Measurements from ENCODE around the gene GADD45A.

GADD45A gene

GRCh38 chr1:67682659-67683197 lies 2.3 kb upstream of the GADD45A start:
- ChIA-PET POLR2A (interaction anchor here (0.7 to 1.0 kb wide), 3 partner anchors 18 to 36 kb away, joined by 3 read pairs; no protein-coding TSS in a partner anchor), CTCF (interaction anchor here (0.5 to 3.3 kb wide), 10 partner anchors 35 to 758 kb away, joined by 3 to 13 read pairs (median 4); partner anchors contain the start of genes DNAI4 and MIER1)
- Histone ChIP-seq H3K4me1 (ENCODE audit: control insufficient read depth, insufficient read depth, low read length) (peaks cover 8% of the 10 kb centered on the region; the same call in 1 of the 2 replicates), H3K4me3 (ENCODE audit: low read depth, low read length) (no peak overlapping the region), H3K27ac (ENCODE audit: extremely low read depth, low read depth, low read length) (no peak overlapping the region), H3K9me3 (ENCODE audit: control insufficient read depth, insufficient read depth, low read depth, low read length) (no peaks in the 10 kb centered on the region), H3K36me3 (ENCODE audit: control insufficient read depth in 2 of 2, insufficient read depth in 1 of 2, low read length in 2 of 2) (peaks cover 3 to 13% of the 10 kb centered on the region in 2 experiments; a peak in 2 of 3 replicates)
- TF ChIP-seq, protein P1, sequence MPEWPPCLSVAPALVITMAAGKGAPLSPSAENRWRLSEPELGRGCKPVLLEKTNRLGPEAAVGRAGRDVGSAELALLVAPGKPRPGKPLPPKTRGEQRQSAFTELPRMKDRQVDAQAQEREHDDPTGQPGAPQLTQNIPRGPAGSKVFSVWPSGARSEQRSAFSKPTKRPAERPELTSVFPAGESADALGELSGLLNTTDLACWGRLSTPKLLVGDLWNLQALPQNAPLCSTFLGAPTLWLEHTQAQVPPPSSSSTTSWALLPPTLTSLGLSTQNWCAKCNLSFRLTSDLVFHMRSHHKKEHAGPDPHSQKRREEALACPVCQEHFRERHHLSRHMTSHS (tag by site-specific recombination; IDR thresholded peaks at IDR 0.05), result no peak
- peak; percentile 33; the same call in 1 of the 2 replicates for TF ChIP-seq ZNF843 (tag by site-specific recombination; IDR thresholded peaks at IDR 0.05)
- peak; percentile 56; the same call in 1 of the 2 replicates for TF ChIP-seq KLF8 (tag by site-specific recombination; IDR thresholded peaks at IDR 0.05)
- TF ChIP-seq ZFP69B (tag by site-specific recombination; IDR thresholded peaks at IDR 0.05), result peak; percentile 50; the same call in 1 of the 2 replicates
- peak; percentile 34; the same call in 1 of the 2 replicates for TF ChIP-seq ZNF324 (tag by site-specific recombination; IDR thresholded peaks at IDR 0.05)
- TF ChIP-seq ZNF341 (tag by site-specific recombination; IDR thresholded peaks at IDR 0.05; ENCODE audit: low read depth), result no peak
- no peak for TF ChIP-seq ZBTB20 (tag by site-specific recombination; IDR thresholded peaks at IDR 0.05)
- peak; percentile 14; the same call in 1 of the 2 replicates for TF ChIP-seq ZNF394 (tag by site-specific recombination; IDR thresholded peaks at IDR 0.05; ENCODE audit: borderline replicate concordance)
- TF ChIP-seq ZBTB17 (tag by site-specific recombination; IDR thresholded peaks at IDR 0.05), result 0 out of 2 replicates have a peak, but pooled peaks have one; percentile 22
- no peak for TF ChIP-seq ZNF155 (tag by site-specific recombination; IDR thresholded peaks at IDR 0.05)
- TF ChIP-seq ZNF184 (tag by site-specific recombination; IDR thresholded peaks at IDR 0.05), result peak; percentile 62
- TF ChIP-seq ZNF660 (tag by site-specific recombination; IDR thresholded peaks at IDR 0.05), result peak; percentile 57; the same call in 1 of the 2 replicates
- no peak for TF ChIP-seq ZNF121 (tag by site-specific recombination; IDR thresholded peaks at IDR 0.05)
- 0 out of 2 replicates have a peak, but pooled peaks have one; percentile 34 for TF ChIP-seq ZNF518A (tag by site-specific recombination; conservative IDR thresholded peaks at IDR 0.05; ENCODE audit: low read depth)
- TF ChIP-seq ZBTB21 (tag by site-specific recombination; IDR thresholded peaks at IDR 0.05), result peak; percentile 88
- TF ChIP-seq ZXDB (tag by site-specific recombination; IDR thresholded peaks at IDR 0.05), result peak; percentile 47; the same call in 1 of the 2 replicates
- peak; percentile 81; the same call in 1 of the 2 replicates for TF ChIP-seq ZNF24 (tag by site-specific recombination; IDR thresholded peaks at IDR 0.05)
- no peak for TF ChIP-seq ZNF214 (tag by site-specific recombination; IDR thresholded peaks at IDR 0.05; ENCODE audit: borderline replicate concordance)
- TF ChIP-seq ZNF112 (tag by site-specific recombination; IDR thresholded peaks at IDR 0.05), result no peak
- 0 out of 2 replicates have a peak, but pooled peaks have one; percentile 29 for TF ChIP-seq KLF1 (tag by site-specific recombination; IDR thresholded peaks at IDR 0.05)
- TF ChIP-seq ZNF157 (tag by site-specific recombination; IDR thresholded peaks at IDR 0.05), result no peak
- TF ChIP-seq ZNF366 (tag by site-specific recombination; conservative IDR thresholded peaks at IDR 0.05), result peak; percentile 74
- no peak for TF ChIP-seq ZNF830 (tag by site-specific recombination; IDR thresholded peaks at IDR 0.05; ENCODE audit: low read depth)
- TF ChIP-seq SP3 (tag by site-specific recombination; IDR thresholded peaks at IDR 0.05), result peak; percentile 43; the same call in 1 of the 2 replicates
- TF ChIP-seq ZNF391 (tag by site-specific recombination; IDR thresholded peaks at IDR 0.05; ENCODE audit: borderline replicate concordance, low read depth), result no peak
- TF ChIP-seq, protein P2, sequence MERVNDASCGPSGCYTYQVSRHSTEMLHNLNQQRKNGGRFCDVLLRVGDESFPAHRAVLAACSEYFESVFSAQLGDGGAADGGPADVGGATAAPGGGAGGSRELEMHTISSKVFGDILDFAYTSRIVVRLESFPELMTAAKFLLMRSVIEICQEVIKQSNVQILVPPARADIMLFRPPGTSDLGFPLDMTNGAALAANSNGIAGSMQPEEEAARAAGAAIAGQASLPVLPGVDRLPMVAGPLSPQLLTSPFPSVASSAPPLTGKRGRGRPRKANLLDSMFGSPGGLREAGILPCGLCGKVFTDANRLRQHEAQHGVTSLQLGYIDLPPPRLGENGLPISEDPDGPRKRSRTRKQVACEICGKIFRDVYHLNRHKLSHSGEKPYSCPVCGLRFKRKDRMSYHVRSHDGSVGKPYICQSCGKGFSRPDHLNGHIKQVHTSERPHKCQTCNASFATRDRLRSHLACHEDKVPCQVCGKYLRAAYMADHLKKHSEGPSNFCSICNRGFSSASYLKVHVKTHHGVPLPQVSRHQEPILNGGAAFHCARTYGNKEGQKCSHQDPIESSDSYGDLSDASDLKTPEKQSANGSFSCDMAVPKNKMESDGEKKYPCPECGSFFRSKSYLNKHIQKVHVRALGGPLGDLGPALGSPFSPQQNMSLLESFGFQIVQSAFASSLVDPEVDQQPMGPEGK (tag by site-specific recombination; IDR thresholded peaks at IDR 0.05), result no peak
- TF ChIP-seq ZFP37 (tag by site-specific recombination; IDR thresholded peaks at IDR 0.05), result 0 out of 2 replicates have a peak, but pooled peaks have one; percentile 37
- TF ChIP-seq SALL2 (tag by site-specific recombination; IDR thresholded peaks at IDR 0.05; ENCODE audit: borderline replicate concordance), result no peak
- no peak for TF ChIP-seq ZNF146 (tag by site-specific recombination; IDR thresholded peaks at IDR 0.05)
